SK-N-SH (cell line): ENCODE data around the gene CCL27.

ENCODE experiments used
- EZH2phosphoT487 ChIP-seq: fragments of 200-600 bp; sonication (generic); IDR thresholded peaks from 2 replicates; pipeline ENCODE4 v1.6.1; 2017; ENCODE audit warnings: low read depth, mixed run types, mild to moderate bottlenecking, antibody characterized with exemption, moderate library complexity, borderline replicate concordance
- GABPA ChIP-seq: IDR thresholded peaks from 2 replicates; pipeline ENCODE4 v1.4.0; 2012; ENCODE audit warnings: low read depth, mild to moderate bottlenecking
- USF1 ChIP-seq: IDR thresholded peaks from 2 replicates; pipeline ENCODE4 v1.4.0; 2012; ENCODE audit warnings: low read depth, borderline replicate concordance

DNA sequence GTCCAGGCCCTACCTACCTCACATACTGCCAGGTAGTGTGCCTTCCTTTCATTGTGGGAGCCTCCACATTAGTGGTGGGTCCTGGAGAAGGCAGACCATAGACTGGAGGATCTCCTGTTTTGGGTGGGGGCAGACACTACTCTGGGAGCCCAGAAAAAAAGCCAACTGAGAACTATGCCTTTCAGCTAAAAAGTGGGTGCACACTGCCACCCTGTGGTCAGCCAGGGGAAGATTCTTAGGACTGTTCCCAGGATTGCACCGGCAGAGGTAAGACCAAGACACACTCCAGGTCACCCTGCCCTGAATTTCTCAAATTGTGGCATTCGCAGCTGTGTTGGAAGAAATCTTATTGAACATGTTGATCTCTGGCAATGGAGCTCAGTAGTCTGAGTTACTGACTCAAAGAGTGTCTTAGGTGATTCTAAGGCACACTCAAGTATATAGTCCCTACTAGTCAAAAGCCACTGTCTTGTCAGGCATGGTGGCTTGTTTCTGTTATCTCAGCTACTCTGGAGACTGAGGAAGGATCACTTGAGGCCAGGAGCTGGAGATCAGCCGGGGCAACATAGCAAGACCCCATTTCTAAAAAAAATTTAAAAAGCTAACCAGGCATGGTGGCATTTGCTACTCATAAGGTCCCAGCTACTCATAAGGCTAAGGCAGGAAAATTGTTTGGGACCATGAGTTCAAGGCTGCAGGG lies 28.5 kb downstream of the CCL27 start:
- TF ChIP-seq USF1 (no peak), GABPA (no peak), EZH2phosphoT487 (no peak)
